GM10248 (cell line): ENCODE measurements around the gene FBL.
"Not testable (repeated sequence)": the region's sequence is repeated elsewhere in the genome, so short reads cannot be mapped to it uniquely, and the experiment has no call there.

ENCODE experiments used
- CTCF ChIA-PET: fragments of 300-600 bp; sonication (Branson Sonifier 250); formaldehyde crosslinking; extraction: SDS; loops from one replicate; lab custom pipeline; 2021; ENCODE audit warnings: antibody characterized with exemption; lab: Yijun Ruan, JAX
- POLR2A ChIA-PET: fragments of 350-650 bp; sonication (Branson Sonifier 250); formaldehyde crosslinking; extraction: SDS; loops from one replicate; lab custom pipeline; 2020; ENCODE audit warnings: antibody characterized with exemption; lab: Yijun Ruan, JAX
- DNase-seq: peaks from one replicate; pipeline ENCODE4 v3.0.0; 2012; ENCODE audit errors: extremely low spot score
- CTCF ChIP-seq: IDR thresholded peaks from 2 replicates; pipeline ENCODE4 v1.5.1; 2012; ENCODE audit warnings: mild to moderate bottlenecking, low read depth; ENCODE audit errors: extremely low read depth, missing control alignments, control extremely low read depth

FBL gene

GRCh38 chr19:39811064-39811463, 35.1 kb downstream of the FBL start:
- POLR2A ChIA-PET = interaction anchor here (0.7 kb wide), 1 partner anchor 347 kb away, joined by 4 read pairs; no protein-coding TSS in a partner anchor
- DNase-seq = no peak
- no peak for TF ChIP-seq CTCF
- CTCF ChIA-PET = interaction anchor here (1.1 kb wide), 1 partner anchor 18 kb away, joined by 4 read pairs; no protein-coding TSS in a partner anchor

GRCh38 chr19:39810424-39810823, 35.8 kb downstream of the FBL start:
- POLR2A ChIA-PET = no interaction called here
- TF ChIP-seq CTCF = no peak
- CTCF ChIA-PET = interaction anchor here (1.1 kb wide), 1 partner anchor 18 kb away, joined by 4 read pairs; no protein-coding TSS in a partner anchor
- DNase-seq = no peak

GRCh38 chr19:39809368-39809767, 36.8 kb downstream of the FBL start:
- CTCF ChIA-PET = interaction anchor here (1.3 to 2.0 kb wide), 5 partner anchors 9 to 34 kb away, joined by 4 to 10 read pairs (median 6); no protein-coding TSS in a partner anchor
- POLR2A ChIA-PET = no interaction called here
- no peak for TF ChIP-seq CTCF
- no peak for DNase-seq

- POLR2A ChIA-PET, DNase-seq: not testable (repeated sequence)
- CTCF ChIA-PET = interaction anchor here (1.3 to 2.0 kb wide), 5 partner anchors 10 to 35 kb away, joined by 4 to 10 read pairs (median 6); no protein-coding TSS in a partner anchor
Measured at GRCh38 chr19:39808688-39809087, 37.5 kb downstream of the FBL start.

GRCh38 chr19:39807846-39808364, 38.3 kb downstream of the FBL start:
- no peak for TF ChIP-seq CTCF
- no peak for DNase-seq
- ChIA-PET POLR2A (no interaction called here), CTCF (interaction anchor here (1.5 to 3.0 kb wide), 5 partner anchors 10 to 36 kb away, joined by 4 to 11 read pairs (median 9); no protein-coding TSS in a partner anchor)

GRCh38 chr19:39805104-39805503, 41.1 kb downstream of the FBL start:
- DNase-seq = no peak
- CTCF ChIA-PET = interaction anchor here (1.2 to 7.8 kb wide), 4 partner anchors 10 to 39 kb away, joined by 3 to 34 read pairs (median 17); partner anchors contain the start of gene FBL
- POLR2A ChIA-PET = no interaction called here
- no peak for TF ChIP-seq CTCF

- ChIA-PET CTCF (interaction anchor here (0.7 to 7.8 kb wide), 4 partner anchors 11 to 130 kb away, joined by 3 to 34 read pairs (median 15); partner anchors contain the start of gene FBL), POLR2A (no interaction called here)
- no peak for DNase-seq
- no peak for TF ChIP-seq CTCF
Measured at GRCh38 chr19:39802958-39803357, 43.2 kb downstream of the FBL start.
